Mucosa of descending colon (tissue), 3 donors: Measurements from ENCODE around the gene AP4S1. TPM values are rescaled to one million over a fixed set of nuclear protein-coding genes. Genes with fewer than 3 reads are reported as not detected.

Source experiments
- ATAC-seq: fragments of 200-7000 bp; cut with Tn5 transposase; one replicate; pipeline ENCODE4 v1.9.1; 2020; ENCODE audit warnings: mild to moderate bottlenecking, moderate library complexity
- DNase-seq, 3 donors: peaks; one replicate each; pipeline ENCODE4 v3.0.0-alpha.2; 2020
- H3K36me3 ChIP-seq: fragments of 200-600 bp; one replicate; pipeline ENCODE4 v1.8.0; 2021; ENCODE audit warnings: low read depth, mild to moderate bottlenecking
- H3K4me1 ChIP-seq: fragments of 200-600 bp; one replicate; pipeline ENCODE4 v1.8.0; 2021; ENCODE audit warnings: low read depth, mild to moderate bottlenecking
- H3K4me3 ChIP-seq: fragments of 200-600 bp; one replicate; pipeline ENCODE4 v1.8.0; 2021; ENCODE audit warnings: mild to moderate bottlenecking
- H3K9me3 ChIP-seq: fragments of 200-600 bp; one replicate; pipeline ENCODE4 v1.8.0; 2021; ENCODE audit warnings: mild to moderate bottlenecking
- intact Hi-C, 2 donors: fragments of 100-400 bp; cut with DNase I in 1 of 2; cut with micrococcal nuclease in 1 of 2; formaldehyde crosslinking; loops; one replicate each; pipeline versions ENCODE4 v1.11.0 to v1.11.1; 2022; cut with DNase I, micrococcal nuclease
- total RNA-seq, 3 donors: library from RNA; stranded (reverse); fragmentation: NEBNext Ultra II Directional in 2 of 3; extraction: Animal tissue kit (Norgen Biotek cat#: 25700) in 2 of 3; gene quantifications; one replicate each; pipeline versions ENCODE4 v1.2.1 to v1.2.4, GENCODE V29; 2021 to 2023
- TF ChIP-seq, protein P1 (sequence below): fragments of 200-600 bp; IDR thresholded peaks from one replicate; pipeline ENCODE4 v1.8.0; 2022; ENCODE audit warnings: antibody characterized with exemption, mild to moderate bottlenecking
- donor health status: DM: no; HTN: no; CAD: no; lungs with moderate emphysema.
- donor health status: DM: no; HTN: no; CAD: no.
- donor health status: DM: no; HTN: yes; CAD: no.

Gene AP4S1
- total RNA-seq, 3 donors from 2014 or later: 3.0 to 9.9 (median 4.0) TPM

DNA sequence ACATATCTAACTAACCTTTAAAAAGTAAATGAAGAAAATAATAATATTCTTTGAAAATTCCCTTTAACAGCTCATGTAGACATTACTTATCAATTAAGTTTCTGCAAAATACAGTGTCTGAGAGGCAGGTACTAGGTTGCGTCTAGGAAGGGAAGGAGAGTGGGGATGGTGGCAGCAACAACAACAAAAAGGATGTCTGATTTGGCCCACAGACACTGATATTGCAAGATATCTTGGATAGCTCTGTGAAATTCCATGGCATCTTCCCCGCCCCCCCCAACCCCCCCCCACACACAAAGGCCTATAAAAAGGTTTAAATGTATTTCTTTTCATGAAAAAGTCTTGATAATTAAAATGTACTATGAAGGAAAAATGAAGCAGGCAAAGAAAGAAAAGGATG lies 41.6 kb upstream of the AP4S1 start:
- ATAC-seq (no peak), DNase-seq (no peak)
- no peak overlapping the region for H3K4me3 ChIP-seq
- H3K9me3 ChIP-seq: no peaks in the 10 kb centered on the region
- H3K4me1 ChIP-seq: peaks cover 7% of the 10 kb centered on the region
- intact Hi-C loops: loop anchor here in 1 of 2 donors (10.0 kb wide), 1 partner anchor 101 kb away; no protein-coding TSS in a partner anchor
- no peaks in the 10 kb centered on the region for H3K36me3 ChIP-seq
- TF ChIP-seq, protein P1, sequence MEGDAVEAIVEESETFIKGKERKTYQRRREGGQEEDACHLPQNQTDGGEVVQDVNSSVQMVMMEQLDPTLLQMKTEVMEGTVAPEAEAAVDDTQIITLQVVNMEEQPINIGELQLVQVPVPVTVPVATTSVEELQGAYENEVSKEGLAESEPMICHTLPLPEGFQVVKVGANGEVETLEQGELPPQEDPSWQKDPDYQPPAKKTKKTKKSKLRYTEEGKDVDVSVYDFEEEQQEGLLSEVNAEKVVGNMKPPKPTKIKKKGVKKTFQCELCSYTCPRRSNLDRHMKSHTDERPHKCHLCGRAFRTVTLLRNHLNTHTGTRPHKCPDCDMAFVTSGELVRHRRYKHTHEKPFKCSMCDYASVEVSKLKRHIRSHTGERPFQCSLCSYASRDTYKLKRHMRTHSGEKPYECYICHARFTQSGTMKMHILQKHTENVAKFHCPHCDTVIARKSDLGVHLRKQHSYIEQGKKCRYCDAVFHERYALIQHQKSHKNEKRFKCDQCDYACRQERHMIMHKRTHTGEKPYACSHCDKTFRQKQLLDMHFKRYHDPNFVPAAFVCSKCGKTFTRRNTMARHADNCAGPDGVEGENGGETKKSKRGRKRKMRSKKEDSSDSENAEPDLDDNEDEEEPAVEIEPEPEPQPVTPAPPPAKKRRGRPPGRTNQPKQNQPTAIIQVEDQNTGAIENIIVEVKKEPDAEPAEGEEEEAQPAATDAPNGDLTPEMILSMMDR: no peak

- TF ChIP-seq, protein P1: no peak
- ATAC-seq (no peak), DNase-seq (no peak)
- intact Hi-C loops: loop anchor here in 1 of 2 donors (10.0 kb wide), 1 partner anchor 99 kb away; no protein-coding TSS in a partner anchor
- Histone ChIP-seq H3K9me3 (no peaks in the 10 kb centered on the region), H3K4me3 (no peak overlapping the region), H3K36me3 (no peaks in the 10 kb centered on the region), H3K4me1 (peaks cover 13% of the 10 kb centered on the region)
Observed at GRCh38 chr14:30985796-30986195, 39.7 kb upstream of the AP4S1 start.

DNA sequence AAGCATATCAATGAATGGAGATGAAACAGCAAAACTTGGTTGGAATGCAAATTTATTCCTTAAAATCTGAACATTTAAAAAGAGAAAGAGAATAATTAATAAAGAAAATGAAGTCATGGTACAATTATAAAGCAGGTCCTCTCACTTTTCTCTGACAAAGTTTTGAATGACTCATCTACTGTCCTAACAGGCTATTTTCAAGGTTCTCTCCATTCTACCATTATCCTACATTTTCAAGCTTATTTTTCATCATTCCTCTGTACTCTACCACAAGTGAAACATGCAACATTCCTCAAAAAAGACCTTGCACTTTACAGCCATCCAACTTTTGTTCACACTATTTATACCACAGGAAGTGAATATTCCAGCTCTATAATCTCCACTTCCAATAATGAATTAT lies 36.9 kb upstream of the AP4S1 start:
- H3K4me3 ChIP-seq: no peak overlapping the region
- DNase-seq (no peak), ATAC-seq (no peak)
- H3K9me3 ChIP-seq: no peaks in the 10 kb centered on the region
- peaks cover 15% of the 10 kb centered on the region for H3K4me1 ChIP-seq
- intact Hi-C loops: loop anchor here in 1 of 2 donors (10.0 kb wide), 1 partner anchor 96 kb away; no protein-coding TSS in a partner anchor
- TF ChIP-seq, protein P1: no peak
- no peaks in the 10 kb centered on the region for H3K36me3 ChIP-seq

GRCh38 chr14:30990770-30991169 lies 34.7 kb upstream of the AP4S1 start:
- ATAC-seq: no peak
- TF ChIP-seq, protein P1: no peak
- no peak for DNase-seq
- intact Hi-C loops: no loop called here
- Histone ChIP-seq H3K4me3 (no peak overlapping the region), H3K9me3 (no peaks in the 10 kb centered on the region), H3K4me1 (peaks cover 19% of the 10 kb centered on the region), H3K36me3 (no peaks in the 10 kb centered on the region)

GRCh38 chr14:30991408-30991807 lies 34.0 kb upstream of the AP4S1 start:
- Histone ChIP-seq H3K36me3 (no peaks in the 10 kb centered on the region), H3K4me1 (peaks cover 19% of the 10 kb centered on the region), H3K9me3 (no peaks in the 10 kb centered on the region), H3K4me3 (no peak overlapping the region)
- no peak for ATAC-seq
- TF ChIP-seq, protein P1: no peak
- no peak for DNase-seq
- intact Hi-C loops: no loop called here

DNA sequence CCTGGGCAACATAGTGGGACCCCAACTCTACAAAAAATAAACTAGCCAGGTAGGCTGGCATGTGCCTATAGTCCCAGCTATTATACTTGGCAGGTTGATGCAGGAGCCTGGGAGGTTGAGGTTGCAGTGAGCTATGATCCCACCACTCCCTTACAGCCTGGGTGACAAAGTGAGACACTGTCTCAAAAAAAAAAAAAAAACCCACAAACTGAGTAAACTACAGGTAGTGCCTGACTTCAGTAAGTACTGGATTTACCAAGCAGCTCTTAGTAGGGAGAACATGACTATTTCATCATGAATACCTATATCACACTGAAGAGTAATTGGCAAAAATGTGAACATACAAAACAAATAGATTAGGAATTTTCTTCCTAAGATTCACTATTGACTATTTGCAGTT lies 32.4 kb upstream of the AP4S1 start:
- no peak for DNase-seq
- intact Hi-C loops: no loop called here
- TF ChIP-seq, protein P1: no peak
- Histone ChIP-seq H3K4me3 (no peak overlapping the region), H3K4me1 (peaks cover 19% of the 10 kb centered on the region), H3K9me3 (peaks cover under 1% of the 10 kb centered on the region), H3K36me3 (no peaks in the 10 kb centered on the region)
- ATAC-seq: no peak
